T-helper 2 cell (primary cell): Measurements from ENCODE around the gene TCN2.
"Not testable (repeated sequence)": the region's sequence is repeated elsewhere in the genome, so short reads cannot be mapped to it uniquely, and the experiment has no call there.

Experiments used
- DNase-seq, 5 experiments: peaks; one replicate each; pipeline versions ENCODE4 v3.0.0 to v3.0.0-alpha.2; 2012 to 2022

TCN2 gene

DNA sequence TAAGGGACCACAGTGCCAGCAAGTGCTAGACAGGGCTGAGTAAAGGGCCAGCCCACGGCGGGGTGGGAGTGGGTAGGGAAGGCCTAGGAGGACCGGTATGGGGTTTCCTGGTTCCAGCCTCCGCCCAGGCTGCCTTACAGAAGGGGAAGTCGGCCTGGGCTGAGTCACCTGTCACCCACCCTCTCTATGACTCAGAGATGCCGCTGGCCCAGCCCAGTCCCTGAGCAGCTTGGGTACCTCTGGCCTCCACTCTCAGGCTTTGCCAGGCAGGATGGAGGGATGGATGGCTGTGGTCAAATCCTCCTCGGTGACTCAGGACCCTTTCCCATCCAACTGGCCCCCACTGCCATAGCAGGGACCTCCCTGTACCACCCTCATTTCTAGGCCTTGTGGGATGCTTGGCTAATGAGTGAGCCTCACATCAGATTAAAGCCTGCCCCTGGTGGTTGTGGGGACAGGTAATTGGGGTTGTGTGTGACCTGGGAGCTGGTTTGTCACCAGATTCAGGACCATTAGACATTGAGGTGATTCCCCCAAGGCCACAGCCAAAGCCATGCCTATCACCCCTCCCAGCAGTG is 42.5 kb downstream of the TCN2 start:
- peak in 4 of 5 experiments; percentile 21 to 77 (median 58) for DNase-seq

DNA sequence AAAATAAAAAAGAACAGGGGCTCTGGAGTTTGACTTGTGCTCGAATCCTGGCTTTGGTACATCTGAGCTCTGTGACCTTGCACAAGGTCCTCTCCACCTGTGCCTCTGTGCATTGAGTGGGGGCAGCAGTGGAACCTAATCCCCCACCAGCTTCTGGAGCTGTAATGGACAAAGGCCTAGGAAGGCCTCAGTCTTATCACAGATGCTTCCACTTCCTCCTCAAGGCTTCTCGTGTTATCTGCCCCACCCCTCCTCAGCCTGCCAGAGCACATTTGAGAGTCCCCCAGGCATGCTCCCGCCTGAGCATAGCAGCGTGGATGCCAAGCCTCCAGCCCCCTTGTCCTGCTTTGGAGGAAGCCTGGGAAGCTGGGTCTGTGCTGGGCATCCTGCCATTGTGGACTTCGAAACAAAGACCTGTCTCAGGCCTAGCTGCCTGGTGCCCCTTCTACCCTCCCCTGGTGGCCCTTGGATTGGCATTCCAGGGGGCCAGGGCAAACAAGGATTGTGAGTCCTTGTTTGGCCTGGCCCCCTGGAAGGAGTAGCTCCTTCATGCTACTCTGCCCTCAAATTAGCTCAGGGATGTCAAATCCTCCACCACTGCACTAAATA is 43.6 kb downstream of the TCN2 start:
- no peak for DNase-seq

DNA sequence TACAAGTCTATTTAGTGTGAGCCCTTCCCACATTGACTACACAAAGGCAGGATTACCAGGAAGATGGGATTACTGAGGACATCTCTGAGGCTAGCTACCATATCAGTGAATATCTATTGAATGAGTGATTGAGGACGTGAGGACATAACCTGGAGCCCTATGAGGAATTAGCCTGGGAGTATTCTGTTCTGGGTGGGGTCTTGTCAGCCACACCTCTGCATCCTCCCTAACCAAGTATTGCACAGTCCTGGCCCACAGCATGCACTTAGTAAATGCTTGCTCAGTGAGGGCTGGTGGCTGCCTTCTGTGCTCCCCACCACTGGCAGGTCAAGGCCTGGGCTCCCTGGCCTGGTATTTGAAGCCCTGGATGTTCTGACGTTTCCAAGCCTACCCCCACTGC is 45.9 kb downstream of the TCN2 start:
- DNase-seq, result no peak

DNA sequence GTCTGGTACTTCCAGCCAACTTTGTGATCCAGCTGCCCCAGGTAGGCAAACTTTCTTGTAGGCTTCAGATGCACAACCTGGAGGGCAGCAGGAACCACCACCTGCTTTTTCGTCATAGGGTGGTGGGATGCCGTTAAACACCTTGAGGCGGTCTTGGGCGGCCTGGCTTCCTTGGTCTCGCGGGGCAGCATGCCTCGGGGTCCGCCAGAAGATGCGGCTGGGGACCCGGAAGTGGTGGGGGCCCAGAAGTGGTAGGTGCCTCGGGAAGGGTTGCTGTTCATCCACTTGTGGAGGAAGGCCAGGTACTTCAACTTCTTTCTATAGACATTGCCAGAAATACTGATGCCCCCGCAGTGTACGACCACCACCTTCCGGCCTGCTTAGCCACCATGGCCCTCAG is 47.4 kb downstream of the TCN2 start:
- DNase-seq, result no peak

DNA sequence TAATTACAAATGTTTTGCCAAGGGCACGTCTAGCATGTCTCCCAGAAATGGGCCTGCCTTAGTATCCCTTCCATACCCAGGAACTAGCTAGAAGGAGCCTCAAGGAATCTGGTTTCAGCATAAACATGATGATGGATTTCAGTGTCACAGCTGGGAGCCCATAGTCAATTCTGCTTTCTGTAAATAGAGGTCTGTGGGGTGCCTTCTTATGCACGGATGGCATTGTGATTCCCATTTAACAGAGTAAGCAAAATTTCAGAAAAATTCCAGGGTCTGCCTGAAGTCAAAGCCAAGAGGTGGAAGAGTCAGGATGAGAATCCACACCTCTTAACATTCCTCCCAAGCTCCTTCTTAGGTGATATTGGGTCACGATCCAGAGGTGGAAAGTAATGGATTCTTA is 48.6 kb downstream of the TCN2 start:
- DNase-seq, result no peak

DNA sequence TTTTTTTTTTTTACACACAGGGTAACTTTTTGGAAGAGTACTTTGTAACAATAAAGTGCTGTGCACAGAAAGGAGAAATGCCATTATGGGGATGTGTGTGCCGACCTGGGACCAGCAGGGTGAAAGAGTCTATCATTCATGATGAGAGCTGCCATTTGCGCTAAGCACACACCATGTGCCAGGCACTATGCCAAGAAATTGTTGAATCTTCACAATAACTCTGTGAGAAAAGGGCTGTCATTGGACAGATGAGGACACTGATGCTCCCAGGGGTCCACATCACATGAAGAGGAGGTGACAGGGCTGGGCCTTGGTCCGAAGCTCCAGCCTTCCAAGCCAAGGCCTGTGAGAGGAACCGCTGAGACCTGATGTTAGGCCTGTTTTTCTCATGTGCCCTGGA is 55.1 kb downstream of the TCN2 start:
- DNase-seq, result no peak

DNA sequence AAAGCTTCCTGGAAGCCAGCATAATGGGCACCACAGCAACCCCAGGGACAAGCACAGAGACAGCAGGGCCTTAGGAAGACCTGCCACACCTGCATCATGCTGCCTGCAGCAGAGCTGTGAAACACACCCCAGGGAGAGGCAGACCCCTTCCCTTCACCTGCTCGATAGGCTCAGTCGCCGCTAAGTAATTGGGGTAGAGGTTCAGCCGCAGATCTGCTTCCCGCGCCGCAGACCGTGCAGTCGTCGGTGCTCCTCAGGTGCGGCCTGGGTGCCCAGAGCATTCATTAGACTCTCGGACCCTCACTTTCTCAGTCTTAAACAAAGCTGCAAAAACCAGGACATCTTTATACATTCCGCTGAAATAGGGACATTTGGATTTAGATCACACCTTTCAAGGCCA is 57.8 kb downstream of the TCN2 start:
- no peak for DNase-seq

DNA sequence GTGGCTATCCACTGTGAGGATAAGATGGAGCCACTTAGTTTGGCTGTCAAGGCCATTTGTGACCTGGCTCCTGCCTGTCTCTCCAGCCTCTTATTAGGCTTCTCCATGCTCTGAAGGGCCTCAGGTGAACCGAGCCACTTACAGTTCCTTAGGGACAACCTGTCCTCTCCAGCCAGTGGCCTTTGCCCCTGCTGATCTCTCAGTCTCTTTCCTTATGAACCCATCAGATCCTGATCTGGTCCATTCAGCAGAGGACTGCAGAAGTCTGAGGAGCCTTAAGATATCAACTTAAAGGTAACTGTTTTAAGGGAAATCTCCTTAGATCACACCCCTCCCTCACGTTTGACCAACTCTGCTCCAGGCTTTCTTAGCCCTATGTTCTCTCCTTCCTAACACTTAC is 58.3 kb downstream of the TCN2 start:
- no peak for DNase-seq

DNA sequence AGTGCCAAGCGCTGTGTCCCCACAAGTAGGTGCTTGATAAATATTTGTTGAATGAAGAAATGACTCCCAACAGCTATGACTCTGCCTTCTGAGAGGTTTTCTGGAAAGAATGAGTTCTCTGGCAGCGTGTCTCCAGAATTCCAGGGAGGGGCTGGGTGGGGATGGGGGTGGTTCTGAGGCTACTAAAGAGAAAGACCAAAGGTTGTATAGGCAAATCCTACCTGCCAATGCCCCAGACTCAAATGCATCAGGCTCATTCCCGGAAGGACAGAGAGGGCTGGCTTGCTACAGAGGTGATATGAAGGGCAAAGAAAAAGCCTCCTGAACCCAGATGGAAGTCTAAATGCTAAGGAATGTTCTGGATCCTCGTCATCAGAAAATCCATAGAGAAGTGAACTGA is 58.8 kb downstream of the TCN2 start:
- no peak for DNase-seq

DNA sequence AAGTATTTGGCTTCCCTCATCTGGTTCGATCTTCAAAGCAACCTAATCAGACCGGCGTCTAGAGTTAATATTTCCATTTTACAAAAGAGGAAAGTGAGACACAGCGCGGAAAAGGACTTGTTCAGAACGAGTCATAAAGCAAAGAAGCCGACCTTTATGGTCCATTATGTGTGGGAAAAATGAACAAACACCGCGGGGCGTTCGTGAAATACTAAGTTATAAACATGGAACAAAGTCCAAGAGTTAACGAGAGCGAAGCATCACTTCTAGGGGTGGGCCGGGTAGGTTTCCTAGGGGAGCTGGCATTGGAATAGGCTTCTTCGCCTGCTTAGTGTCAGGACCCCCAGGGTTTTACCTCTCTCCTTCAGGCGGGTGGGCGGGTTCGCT is 60.1 kb downstream of the TCN2 start:
- DNase-seq, result peak in 1 of 5 experiments; percentile 5

DNA sequence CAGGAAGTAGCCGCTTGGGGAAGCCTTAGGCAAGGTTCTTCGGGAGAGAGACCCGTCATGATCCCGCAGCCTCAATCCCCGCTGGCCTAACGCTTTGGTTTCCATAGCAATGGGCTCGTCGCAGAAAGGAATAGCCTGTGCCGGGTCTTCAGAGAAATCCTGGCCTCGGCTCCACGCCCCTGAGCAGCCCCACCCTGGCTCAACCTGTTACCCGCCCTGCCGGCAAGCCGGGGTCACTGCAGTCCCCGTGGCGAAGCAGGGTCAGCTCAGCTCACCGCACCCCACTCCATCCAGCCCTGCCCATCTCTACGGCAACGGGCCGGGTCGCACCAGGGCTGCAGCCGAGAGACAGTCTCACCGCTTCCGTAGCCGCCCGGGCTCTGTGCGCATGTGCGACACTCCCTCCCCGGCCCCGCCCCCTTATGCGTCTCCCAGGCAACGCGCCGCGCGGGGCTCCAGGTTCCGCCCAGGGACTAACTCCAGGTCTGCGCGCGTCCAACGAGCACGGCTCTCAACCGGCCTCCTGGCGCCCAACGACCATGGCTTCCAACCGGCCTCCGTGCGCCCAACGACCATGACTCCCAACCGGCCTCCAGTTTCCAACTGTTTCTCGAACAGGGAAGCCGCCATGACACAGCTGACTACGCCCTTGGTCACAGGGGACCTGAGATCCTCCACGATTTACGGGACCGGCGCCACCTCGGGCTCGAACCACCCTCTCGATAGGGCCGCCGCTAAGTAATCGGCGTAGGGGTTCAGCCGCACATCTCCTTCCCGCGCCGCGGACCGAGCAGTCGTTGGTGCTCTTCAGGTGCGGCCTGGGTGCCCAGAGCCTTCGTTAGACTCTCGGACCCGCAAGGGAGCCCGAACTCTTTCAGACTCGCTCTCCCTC is 60.8 kb downstream of the TCN2 start, which contains the start of gene DUSP18:
DUSP18 (minus strand) TSS at position 382 of the 892 bp plus-strand sequence. CDS start 3,872 bp downstream, outside the sequence.
- peak; percentile 87 to 91 (median 90) for DNase-seq

DNA sequence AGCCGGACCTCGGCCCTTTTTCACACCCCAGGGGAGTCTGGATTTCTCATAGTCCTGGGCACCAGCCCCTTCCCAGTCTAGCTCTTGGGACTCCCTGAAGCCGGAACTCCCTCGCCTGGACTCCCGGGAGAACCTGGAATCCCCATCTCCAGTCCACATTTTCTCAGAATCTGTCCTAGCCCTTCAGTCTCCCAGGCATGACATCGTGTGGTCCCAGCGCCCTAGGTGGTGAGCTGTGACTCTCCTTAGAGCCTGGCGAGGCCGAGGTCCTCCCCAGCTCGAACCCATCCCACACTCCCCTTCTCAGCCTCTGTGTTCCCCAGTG is 61.4 kb downstream of the TCN2 start:
- DNase-seq, result no peak

DNA sequence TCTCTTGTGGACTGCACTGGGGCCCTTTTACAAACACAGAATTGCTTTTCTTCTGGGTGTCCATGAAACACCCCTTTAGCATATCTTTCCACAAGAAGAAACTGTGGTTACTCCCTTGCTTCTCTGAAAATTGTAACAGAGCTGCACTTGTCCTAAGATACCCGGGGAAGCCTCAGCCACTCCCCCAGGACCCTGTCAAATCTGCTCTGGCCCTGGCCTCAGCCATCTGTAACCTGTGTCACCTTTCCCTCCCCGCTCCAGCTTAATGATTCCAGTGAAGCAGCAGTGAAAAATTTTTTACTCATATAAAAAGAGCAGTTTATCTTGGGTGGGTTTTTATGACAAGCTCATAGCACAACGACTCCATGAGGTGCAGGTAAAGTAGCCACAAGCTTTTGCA is 64.1 kb downstream of the TCN2 start:
- no peak for DNase-seq

DNA sequence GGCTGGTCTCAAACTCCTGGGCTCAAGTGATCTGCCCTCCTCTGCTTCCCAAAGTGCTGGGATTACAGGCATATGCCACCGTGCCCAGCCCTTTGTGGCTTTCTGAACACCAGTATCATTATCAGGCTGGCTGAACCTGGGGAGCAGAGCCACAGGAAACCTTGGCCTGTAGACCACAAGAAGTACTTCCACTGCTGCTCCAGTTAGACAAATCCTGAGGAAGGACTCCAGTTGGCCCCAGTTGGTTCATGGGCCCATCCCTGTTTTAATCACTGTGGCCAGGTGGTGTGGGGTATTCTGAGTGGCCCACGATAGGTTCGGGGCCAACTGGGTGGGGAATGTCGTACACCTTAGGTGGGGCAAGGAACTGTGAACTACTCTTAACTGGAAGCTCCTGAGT is 66.2 kb downstream of the TCN2 start:
- DNase-seq, result no peak

DNA sequence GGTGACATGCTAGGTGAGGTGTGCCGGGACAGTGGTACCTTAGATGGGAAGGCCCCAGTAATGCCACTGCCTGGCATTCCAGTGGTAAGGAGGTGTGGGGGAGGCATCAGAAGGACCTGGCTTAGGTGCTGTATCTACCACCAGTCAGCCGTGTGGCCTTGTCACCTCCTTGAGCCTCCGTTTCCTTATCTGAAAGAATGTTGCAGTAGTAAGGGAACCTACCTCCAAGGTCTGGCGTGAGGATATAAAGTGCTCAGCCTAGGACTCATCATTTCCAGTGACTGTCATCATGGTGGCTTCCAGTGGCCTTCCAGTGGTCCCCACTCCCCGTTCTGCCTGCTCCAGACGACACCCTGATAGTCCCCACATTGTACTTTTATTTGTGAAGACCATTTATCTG is 67.5 kb downstream of the TCN2 start:
- DNase-seq, result no peak

DNA sequence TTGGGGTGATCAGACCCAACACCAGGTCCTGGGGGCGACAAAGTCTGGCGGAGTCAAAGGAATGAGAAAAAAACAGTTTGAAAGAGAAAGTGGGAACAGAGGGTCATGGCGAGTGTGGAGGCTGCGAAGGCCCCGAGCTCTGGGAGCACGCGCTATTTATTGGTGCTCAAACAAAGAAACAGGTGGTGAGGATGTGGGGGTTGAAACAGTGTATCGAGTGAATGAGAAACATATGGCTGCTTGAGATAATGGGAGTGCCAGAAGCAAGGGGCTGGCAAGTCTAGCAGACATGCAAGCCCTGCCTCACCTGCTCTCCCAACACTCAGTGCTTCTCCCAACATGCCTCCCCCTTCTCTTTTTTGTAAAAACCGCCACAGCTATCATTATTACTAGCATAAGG is 68.5 kb downstream of the TCN2 start:
- DNase-seq, result no peak

DNA sequence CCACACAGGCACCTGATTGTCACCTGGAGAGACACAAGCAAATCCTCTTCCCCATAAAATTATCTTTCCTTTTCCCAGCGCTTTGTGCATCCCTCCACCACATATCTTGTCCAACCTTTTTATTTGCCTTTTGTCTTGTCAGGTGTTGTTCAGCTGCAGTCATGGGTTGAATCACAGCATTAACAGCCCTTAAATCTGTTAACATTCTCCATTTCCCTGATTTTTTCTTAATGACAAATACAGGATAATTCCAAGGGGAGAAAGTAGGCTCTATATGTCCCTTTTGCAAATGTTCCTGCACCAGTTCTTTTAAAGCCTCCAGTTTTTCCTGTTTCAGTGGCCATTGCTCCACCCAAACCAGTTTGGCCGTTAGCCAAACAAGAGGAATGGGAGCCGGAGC is 69.6 kb downstream of the TCN2 start:
- not testable (repeated sequence) for DNase-seq
